Heart left ventricle (tissue), 16 donors: Measurements from ENCODE around the gene CCDC106. TPM values are rescaled to one million over a fixed set of nuclear protein-coding genes. Genes with fewer than 3 reads are reported as not detected.

Source experiments
- ATAC-seq, 4 donors: fragments of 200-7000 bp; cut with Tn5 transposase; one replicate each; pipeline ENCODE4 v1.9.1; 2020 to 2022; ENCODE audit warnings: moderate library complexity in 4 of 4, mild to moderate bottlenecking in 3 of 4, moderate number of reproducible peaks in 1 of 4
- DNase-seq, 5 donors: peaks; one replicate each; pipeline ENCODE4 v3.0.0-alpha.2; 2020
- H3K27ac ChIP-seq, 12 donors: fragments of 200-600 bp; sonication (generic) in 4 of 12; one replicate each; pipeline versions ENCODE4 v1.5.0 to v1.8.0; 2016 to 2022; ENCODE audit warnings: mild to moderate bottlenecking in 2 of 12
- H3K27me3 ChIP-seq, 9 donors: fragments of 200-600 bp; sonication (generic) in 2 of 9; one replicate each; pipeline versions ENCODE4 v1.5.1 to v1.8.0; 2016 to 2022; ENCODE audit warnings: mild to moderate bottlenecking in 3 of 9
- H3K36me3 ChIP-seq, 9 donors: fragments of 200-600 bp; sonication (generic) in 2 of 9; one replicate each; pipeline versions ENCODE4 v1.5.0 to v1.8.0; 2018 to 2022; ENCODE audit warnings: mild to moderate bottlenecking in 2 of 9
- H3K4me1 ChIP-seq, 12 donors: fragments of 200-600 bp; sonication (generic) in 4 of 12; one replicate each; pipeline versions ENCODE4 v1.5.0 to v1.8.0; 2016 to 2022; ENCODE audit warnings: mild to moderate bottlenecking in 3 of 12
- H3K4me3 ChIP-seq, 12 donors: fragments of 200-600 bp; sonication (generic) in 4 of 12; one replicate each; pipeline versions ENCODE4 v1.5.0 to v1.8.0; 2017 to 2022; ENCODE audit warnings: mild to moderate bottlenecking in 9 of 12, moderate library complexity in 4 of 12
- H3K9me3 ChIP-seq, 12 donors: fragments of 200-600 bp; sonication (generic) in 4 of 12; one replicate each; pipeline versions ENCODE4 v1.5.0 to v1.8.0; 2016 to 2022; ENCODE audit warnings: mild to moderate bottlenecking in 1 of 12
- CTCF ChIP-seq, 12 donors: fragments of 200-600 bp; sonication (generic) in 4 of 12; IDR thresholded peaks; one replicate each; pipeline versions ENCODE4 v1.5.0 to v1.8.0; 2018 to 2022; ENCODE audit warnings: antibody characterized with exemption in 12 of 12, mild to moderate bottlenecking in 5 of 12
- POLR2A ChIP-seq, 2 donors: fragments of 450-650 bp; IDR thresholded peaks; one replicate each; pipeline ENCODE4 v1.6.1; 2017; ENCODE audit warnings: antibody characterized with exemption in 2 of 2, mild to moderate bottlenecking in 2 of 2, moderate library complexity in 2 of 2
- WGBS, 4 donors: extraction: QIAGEN DNeasy Blood & Tissue Kit in 2 of 4; methylation state at CpG; one replicate each; pipeline versions ENCODE4 v1.1.5 to v1.1.7; 2013 to 2018; 5-methylcytosine and 5-hydroxymethylcytosine counted together
- intact Hi-C, 10 donors: fragments of 100-400 bp; cut with DNase I; formaldehyde crosslinking; loops; one replicate each; pipeline versions ENCODE4 v1.11.1 to v1.14.2; 2022
- polyA plus RNA-seq, 2 donors: library from polyadenylated mRNA; stranded (reverse); fragments of 200-250 nt; gene quantifications; one replicate each; pipeline ENCODE4 v1.2.3, GENCODE V29; 2013
- total RNA-seq, 9 donors: library from RNA; depleted of rRNA in 2 of 9; stranded (reverse); fragments of >200 nt in 2 of 9; fragmentation: NEBNext Ultra II Directional in 3 of 9; extraction: Animal tissue kit (Norgen Biotek cat#: 25700) in 3 of 9; gene quantifications; one replicate each; pipeline versions ENCODE4 v1.1.0 to v1.2.4, GENCODE V29; 2016 to 2023
- donor health status: ischemic (EF 13 %, LVEDD 7.1; RV severe dilation, severe dysfunction).
- donor health status: healthy with polysubstance abuse.
- donor health status: DM: no; HTN: yes; CAD: no.
- donor health status: DM: no; HTN: no; CAD: no.
- donor health status: ischemic (EF 25% LVEDD 6.9; RV normal size, moderate dysfunction).
- donor health status: ischemic (EF 25% LVEDD 5.7; RV mildly dilated, moderate dysfunction).
- donor health status: healthy.
- donor health status: DM: yes; HTN: yes; CAD: no.
- donor health status: ischemic (EF 35%, LVEDD 5.7; RV mildly dilated, moderate dysfunction).
- donor health status: nonischemic (EF 11% LVEDD 7.7; RV severe dilation, severe dysfunction).
- donor health status: DM: yes; HTN: yes; CAD: no.
- donor health status: PGD.
- donor health status: ischemic (EF 29% LVEDD 5.4; RV normal size, mild dysfunction).
- donor health status: nonischemic (EF 23%, LVEDD 6.1; RV moderate dilation, normal function).

CCDC106 gene
- total and polyA plus RNA-seq, 11 donors: 11.7 to 27.7 (median 16.5) TPM

- Histone ChIP-seq H3K4me3 (peak overlapping the region; percentile 50 to 99 (median 93)), H3K9me3 (no peaks in the 10 kb centered on the region), H3K4me1 (peaks cover 12 to 48% (median 42%) of the 10 kb centered on the region in 12 donors), H3K27ac (peak overlapping the region; percentile 94 to 100 (median 99)), H3K27me3 (no peaks in the 10 kb centered on the region), H3K36me3 (peaks cover 0 to 11% (median 0%) of the 10 kb centered on the region in 9 donors)
- 0 to 1% (median 0%) methylated on average over 44 to 57 of the region's 57 CpGs for WGBS, 4 donors
- TF ChIP-seq CTCF (IDR thresholded peaks at IDR 0.05): peak; percentile 97 to 100 (median 99)
- peak in 1 of 2 donors; percentile 71 for TF ChIP-seq POLR2A (IDR thresholded peaks at IDR 0.05)
- intact Hi-C loops: loop anchor here in 3 of 10 donors (1.0 to 2.0 kb wide), 3 partner anchors 19 to 22 kb away; partner anchors contain the start of gene EPN1 (in 2 of the 3)
- DNase-seq (peak; percentile 97 to 99 (median 98)), ATAC-seq (peak; percentile 67 to 83 (median 74))
Measured at GRCh38 chr19:55653651-55654322, 5.8 kb downstream of the CCDC106 start.

- H3K27ac ChIP-seq: peak overlapping the region; percentile 94 to 100 (median 99)
- peaks cover 0 to 14% (median 4%) of the 10 kb centered on the region in 9 donors for H3K36me3 ChIP-seq
- no peaks in the 10 kb centered on the region for H3K27me3 ChIP-seq
- DNase-seq: peak; percentile 99 to 100 (median 99)
- H3K4me3 ChIP-seq: peak overlapping the region; percentile 50 to 99 (median 93)
- WGBS, 4 donors: 0 to 1% (median 1%) methylated on average over 43 to 52 of the region's 52 CpGs
- ATAC-seq: peak; percentile 72 to 84 (median 79)
- no peaks in the 10 kb centered on the region for H3K9me3 ChIP-seq
- intact Hi-C loops: loop anchor here in 2 of 10 donors (1.0 to 2.0 kb wide), 2 partner anchors 20 to 21 kb away; partner anchors contain the start of gene EPN1 (in 2 of the 2)
- peaks cover 12 to 50% (median 44%) of the 10 kb centered on the region in 12 donors for H3K4me1 ChIP-seq
- TF ChIP-seq POLR2A (IDR thresholded peaks at IDR 0.05): no peak
- TF ChIP-seq CTCF (IDR thresholded peaks at IDR 0.05): no peak
Measured at GRCh38 chr19:55654323-55654867, 6.4 kb downstream of the CCDC106 start.

- peak; percentile 96 to 99 (median 96) for DNase-seq
- H3K4me1 ChIP-seq: peaks cover 12 to 54% (median 48%) of the 10 kb centered on the region in 12 donors
- intact Hi-C loops: loop anchor here in 2 of 10 donors (1.0 to 2.0 kb wide), 2 partner anchors 20 kb away; partner anchors contain the start of gene EPN1 (in 2 of the 2)
- WGBS, 4 donors: 0 to 1% (median 1%) methylated on average over 43 to 95 of the region's 95 CpGs
- no peaks in the 10 kb centered on the region for H3K27me3 ChIP-seq
- TF ChIP-seq POLR2A (IDR thresholded peaks at IDR 0.05) (peak in 1 of 2 donors; percentile 62), CTCF (IDR thresholded peaks at IDR 0.05) (no peak)
- ATAC-seq: peak; percentile 29 to 65 (median 57)
- peaks cover 0 to 21% (median 10%) of the 10 kb centered on the region in 9 donors for H3K36me3 ChIP-seq
- H3K27ac ChIP-seq: peak within 1 kb of the TSS; percentile 94 to 100 (median 99)
- no peaks in the 10 kb centered on the region for H3K9me3 ChIP-seq
- H3K4me3 ChIP-seq: peak within 1 kb of the TSS; percentile 66 to 99 (median 95)
Measured at GRCh38 chr19:55654868-55655647, 7.0 kb downstream of the CCDC106 start, which contains the start of gene U2AF2. TSS of gene U2AF2 (plus strand) at chr19:55655035. CDS start at chr19:55655105, 70 bp downstream.
